Stimulated activated naive CD8-positive, alpha-beta T cell treated with anti-CD3 and anti-CD28 coated beads, Interleukin-15, amount 100 ng/mL, for 72 hours (primary cell): ENCODE measurements around the gene FERMT1.
"Not testable (repeated sequence)": the region's sequence is repeated elsewhere in the genome, so short reads cannot be mapped to it uniquely, and the experiment has no call there.

Experiments
- ATAC-seq: fragments of 150-1000 bp; cut with Tn5 transposase; 2 replicates; pipeline ENCODE4 v1.10.0; 2021; ENCODE audit warnings: mild to moderate bottlenecking, moderate library complexity
- DNase-seq, 2 donors: peaks; one replicate each; pipeline ENCODE4 v3.0.0; 2021 to 2022
- H3K27ac Mint-ChIP-seq, 2 donors: one replicate each; pipeline ENCODE4 v1.8.0; 2022; ENCODE audit warnings: mild to moderate bottlenecking in 2 of 2, mixed read lengths in 2 of 2, moderate library complexity in 2 of 2
- H3K27me3 Mint-ChIP-seq: one replicate; pipeline ENCODE4 v1.8.0; 2022; ENCODE audit warnings: mixed read lengths
- H3K4me1 Mint-ChIP-seq: one replicate; pipeline ENCODE4 v1.8.0; 2022; ENCODE audit warnings: mild to moderate bottlenecking, mixed read lengths
- H3K4me3 Mint-ChIP-seq, 2 donors: one replicate each; pipeline ENCODE4 v1.8.0; 2022; ENCODE audit warnings: mild to moderate bottlenecking in 2 of 2, mixed read lengths in 2 of 2, moderate library complexity in 1 of 2
- H3K9me3 Mint-ChIP-seq, 2 donors: one replicate each; pipeline ENCODE4 v1.8.0; 2022; ENCODE audit warnings: mixed read lengths in 2 of 2

The FERMT1 gene

GRCh38 chr20:6041808-6042265 lies 81.0 kb downstream of the FERMT1 start:
- DNase-seq (no peak), ATAC-seq (peak; percentile 49)
- H3K27ac Mint-ChIP-seq: no peak overlapping the region

GRCh38 chr20:6040958-6041807 lies 81.6 kb downstream of the FERMT1 start:
- no peak overlapping the region for H3K4me3 Mint-ChIP-seq
- no peaks in the 10 kb centered on the region for H3K9me3 Mint-ChIP-seq
- DNase-seq (no peak), ATAC-seq (peak; percentile 67)
- H3K27ac Mint-ChIP-seq: no peak overlapping the region
- H3K4me1 Mint-ChIP-seq: no peaks in the 10 kb centered on the region
- H3K27me3 Mint-ChIP-seq: no peaks in the 10 kb centered on the region

More at GRCh38 chr20:6041808-6042265, 81.0 kb downstream of the FERMT1 start:
- H3K27me3 Mint-ChIP-seq: no peaks in the 10 kb centered on the region
- H3K9me3 Mint-ChIP-seq: no peaks in the 10 kb centered on the region
- no peaks in the 10 kb centered on the region for H3K4me1 Mint-ChIP-seq
- no peak overlapping the region for H3K4me3 Mint-ChIP-seq

- Mint-ChIP-seq H3K9me3 (no peaks in the 10 kb centered on the region), H3K27ac (no peak overlapping the region), H3K4me3 (no peak overlapping the region), H3K4me1 (no peaks in the 10 kb centered on the region), H3K27me3 (no peaks in the 10 kb centered on the region)
- ATAC-seq: no peak
- DNase-seq: no peak
These were observed 82.3 kb downstream of the FERMT1 start for GRCh38 chr20:6040540-6040939.

DNA sequence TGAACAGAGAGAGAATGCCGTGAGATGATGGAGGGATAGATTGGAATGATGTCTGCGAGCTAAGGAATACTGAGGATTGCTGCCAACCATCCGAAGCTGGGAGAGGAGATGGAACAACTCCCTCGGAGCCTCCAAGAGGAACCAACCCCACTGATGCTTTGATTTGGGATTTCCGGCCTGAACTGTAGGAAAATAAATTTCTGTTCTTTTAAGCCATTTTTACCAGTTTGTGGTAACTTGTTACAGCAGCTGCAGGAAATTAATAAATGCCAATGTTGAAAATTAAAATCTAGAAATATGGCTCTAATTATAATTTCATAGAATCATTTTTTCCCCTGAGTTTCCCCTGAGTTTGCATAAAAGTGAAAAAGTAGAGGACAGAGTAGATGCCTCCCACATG lies 83.1 kb downstream of the FERMT1 start:
- H3K27me3 Mint-ChIP-seq: no peaks in the 10 kb centered on the region
- no peak for DNase-seq
- H3K4me3 Mint-ChIP-seq: no peak overlapping the region
- ATAC-seq: no peak
- no peaks in the 10 kb centered on the region for H3K4me1 Mint-ChIP-seq
- no peaks in the 10 kb centered on the region for H3K9me3 Mint-ChIP-seq
- no peak overlapping the region for H3K27ac Mint-ChIP-seq

GRCh38 chr20:6038256-6038655 lies 84.6 kb downstream of the FERMT1 start:
- Mint-ChIP-seq H3K27ac (no peak overlapping the region), H3K4me1 (no peaks in the 10 kb centered on the region), H3K27me3 (no peaks in the 10 kb centered on the region), H3K4me3 (no peak overlapping the region), H3K9me3 (no peaks in the 10 kb centered on the region)
- ATAC-seq (no peak), DNase-seq (no peak)

DNA sequence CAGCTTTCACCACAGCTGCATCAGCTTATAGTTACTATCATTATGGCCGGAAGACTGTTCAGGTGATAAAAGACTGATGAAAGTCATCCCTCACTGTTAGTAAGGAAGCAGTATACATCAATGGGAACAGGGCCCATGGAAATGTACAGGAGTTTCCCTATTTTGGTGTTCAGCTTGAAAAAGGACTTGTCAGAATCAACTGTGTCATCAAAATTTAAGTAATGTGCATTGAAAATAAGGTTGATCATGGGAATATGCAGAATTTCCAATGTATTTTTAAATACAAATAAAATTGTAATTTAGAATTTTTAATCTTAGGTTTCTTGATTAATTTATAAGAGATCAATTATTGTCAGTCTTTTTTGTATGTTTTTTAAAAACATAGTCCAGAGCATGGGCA lies 85.7 kb downstream of the FERMT1 start:
- no peaks in the 10 kb centered on the region for H3K9me3 Mint-ChIP-seq
- no peaks in the 10 kb centered on the region for H3K27me3 Mint-ChIP-seq
- H3K4me3 Mint-ChIP-seq: no peak overlapping the region
- DNase-seq (no peak), ATAC-seq (no peak)
- no peak overlapping the region for H3K27ac Mint-ChIP-seq
- no peaks in the 10 kb centered on the region for H3K4me1 Mint-ChIP-seq

GRCh38 chr20:6036213-6036612 lies 86.6 kb downstream of the FERMT1 start:
- H3K27me3 Mint-ChIP-seq: no peaks in the 10 kb centered on the region
- ATAC-seq: no peak
- H3K4me1 Mint-ChIP-seq: no peaks in the 10 kb centered on the region
- peak overlapping the region in 1 of 2 donors; percentile 40 for H3K27ac Mint-ChIP-seq
- DNase-seq: no peak
- H3K9me3 Mint-ChIP-seq: no peaks in the 10 kb centered on the region
- no peak overlapping the region for H3K4me3 Mint-ChIP-seq

GRCh38 chr20:6034134-6034969 lies 88.5 kb downstream of the FERMT1 start:
- ATAC-seq: no peak
- no peak for DNase-seq
- Mint-ChIP-seq H3K4me1 (peaks cover 6% of the 10 kb centered on the region), H3K27me3 (no peaks in the 10 kb centered on the region), H3K27ac (peak overlapping the region; percentile 8 to 59), H3K4me3 (no peak overlapping the region), H3K9me3 (no peaks in the 10 kb centered on the region)

DNA sequence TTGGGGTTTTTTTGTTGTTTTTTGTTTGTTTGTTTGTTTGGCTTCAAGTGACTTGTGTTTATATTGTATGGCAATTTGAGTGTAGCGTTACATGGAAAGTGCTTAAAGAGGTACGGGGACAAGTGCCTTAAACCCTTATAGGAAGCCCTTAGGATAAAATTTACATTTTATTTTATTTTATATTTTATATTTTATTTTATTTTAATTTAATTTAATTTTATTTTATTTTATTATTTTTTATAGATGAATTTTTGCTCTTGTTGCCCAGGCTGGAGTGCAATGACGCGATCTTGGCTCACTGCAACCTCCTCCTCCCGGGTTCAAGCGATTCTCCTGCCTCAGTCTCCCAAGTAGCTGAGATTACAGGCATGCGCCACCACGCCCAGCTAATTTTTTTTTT lies 89.9 kb downstream of the FERMT1 start:
- not testable (repeated sequence) for H3K9me3 Mint-ChIP-seq

GRCh38 chr20:6030453-6031080 lies 92.3 kb downstream of the FERMT1 start:
- ATAC-seq: no peak
- H3K4me3 Mint-ChIP-seq: no peak overlapping the region
- H3K4me1 Mint-ChIP-seq: peaks cover 20% of the 10 kb centered on the region
- no peak for DNase-seq
- H3K27ac Mint-ChIP-seq: no peak overlapping the region
- no peaks in the 10 kb centered on the region for H3K27me3 Mint-ChIP-seq
- H3K9me3 Mint-ChIP-seq: no peaks in the 10 kb centered on the region

More for the DNA sequence above, 89.9 kb downstream of the FERMT1 start:
- ATAC-seq, DNase-seq, H3K27me3 Mint-ChIP-seq, H3K4me3 Mint-ChIP-seq, H3K27ac Mint-ChIP-seq: not testable (repeated sequence)
- peaks cover 14% of the 10 kb centered on the region for H3K4me1 Mint-ChIP-seq

DNA sequence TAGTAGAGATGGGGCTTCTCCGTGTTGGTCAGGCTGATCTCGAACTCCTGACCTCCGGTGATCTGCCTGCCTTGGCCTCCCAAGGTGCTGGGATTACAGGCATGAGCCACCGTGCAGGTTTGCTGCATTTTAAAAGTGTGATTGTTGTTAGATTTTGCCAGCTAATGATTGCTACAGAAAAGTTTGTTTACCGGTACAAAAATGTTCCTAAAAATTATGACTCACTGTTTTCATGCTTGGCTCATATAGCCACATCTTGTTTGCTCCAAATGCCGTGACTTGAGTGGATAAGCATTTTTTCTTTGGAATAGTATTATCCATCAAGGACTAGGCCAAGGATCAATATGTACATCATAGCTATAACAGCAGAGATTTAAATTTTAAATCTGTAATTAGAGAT lies 93.3 kb downstream of the FERMT1 start:
- no peak for DNase-seq
- H3K4me3 Mint-ChIP-seq: no peak overlapping the region
- peaks cover 24% of the 10 kb centered on the region for H3K4me1 Mint-ChIP-seq
- no peaks in the 10 kb centered on the region for H3K27me3 Mint-ChIP-seq
- ATAC-seq: no peak
- H3K9me3 Mint-ChIP-seq: peaks cover 0 to 4% of the 10 kb centered on the region in 2 donors
- H3K27ac Mint-ChIP-seq: no peak overlapping the region

GRCh38 chr20:6028818-6029217 lies 94.0 kb downstream of the FERMT1 start:
- Mint-ChIP-seq H3K27ac (no peak overlapping the region), H3K27me3 (no peaks in the 10 kb centered on the region), H3K4me3 (no peak overlapping the region), H3K9me3 (peaks cover 4 to 7% of the 10 kb centered on the region in 2 donors), H3K4me1 (peaks cover 24% of the 10 kb centered on the region)
- DNase-seq (no peak), ATAC-seq (no peak)

GRCh38 chr20:6026051-6026450 lies 96.8 kb downstream of the FERMT1 start:
- Mint-ChIP-seq H3K9me3 (peaks cover 4 to 7% of the 10 kb centered on the region in 2 donors), H3K4me3 (no peak overlapping the region), H3K27me3 (no peaks in the 10 kb centered on the region), H3K4me1 (peaks cover 26% of the 10 kb centered on the region), H3K27ac (no peak overlapping the region)
- DNase-seq (peak in 1 of 2 donors; percentile 24), ATAC-seq (peak; percentile 85)
